ENCODE results near the gene AGPAT2.

AGPAT2 gene

GRCh38 chr9:136687721-136688223, 515 bp upstream of the AGPAT2 start:
- no peak for DNase-seq (ENCODE audit: low read depth)

DNA sequence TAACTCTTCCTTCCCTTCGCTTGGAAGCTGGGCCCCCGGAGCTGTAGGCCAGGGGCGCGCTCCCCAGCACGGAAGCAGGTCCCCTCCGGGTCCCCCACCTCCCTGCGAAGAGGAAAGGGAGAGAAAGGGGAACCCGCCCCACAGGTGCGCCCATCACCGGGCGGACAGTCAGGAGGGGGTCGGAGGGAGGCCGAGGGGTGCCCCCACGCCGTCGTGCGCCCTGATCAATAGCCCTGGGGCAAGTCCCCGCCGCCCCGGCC, 793 bp downstream of the AGPAT2 start:
- no peak for DNase-seq (ENCODE audit: low read depth)

DNA sequence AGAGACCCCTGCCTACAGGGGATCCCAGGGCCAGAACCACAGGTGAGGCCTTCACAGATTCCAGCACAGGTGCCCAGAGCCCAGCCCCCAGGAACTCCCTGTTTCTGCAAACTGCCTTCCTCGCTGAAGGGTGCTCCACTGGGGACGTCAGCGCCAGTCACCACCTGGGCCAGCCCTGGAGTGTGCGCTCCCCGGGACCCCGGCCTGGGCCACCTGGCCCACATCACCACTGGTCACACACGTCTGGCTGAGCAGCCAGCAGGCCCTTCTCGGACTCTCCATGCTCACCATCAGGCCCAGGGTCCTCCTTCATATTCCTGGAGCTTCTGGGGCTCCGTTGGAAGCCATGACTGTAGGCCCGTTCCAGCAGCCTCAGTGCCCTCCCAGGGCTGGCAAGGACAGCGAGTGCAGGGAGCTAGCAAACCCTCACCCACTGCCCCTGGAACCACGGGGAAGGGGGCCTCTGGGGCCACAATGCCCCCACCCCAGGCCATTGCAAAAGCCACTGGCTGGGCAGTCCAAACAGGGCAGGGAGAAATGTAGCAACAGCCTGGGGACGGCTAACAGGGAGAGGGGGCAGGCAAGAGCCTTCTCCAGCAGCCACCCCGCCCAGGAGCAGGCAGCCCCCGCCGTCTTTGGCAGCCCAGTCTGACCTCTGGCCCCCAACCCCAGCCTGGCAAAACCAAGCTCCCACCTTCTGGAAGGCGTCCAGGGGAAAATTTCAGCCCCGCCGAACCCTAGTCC, 1.3 kb downstream of the AGPAT2 start:
- no peak for DNase-seq (ENCODE audit: low read depth)

- no peak for DNase-seq (ENCODE audit: low read depth)
These were observed 2.0 kb downstream of the AGPAT2 start for GRCh38 chr9:136685216-136685615.

- no peak for DNase-seq (ENCODE audit: low read depth)
These were observed 2.5 kb downstream of the AGPAT2 start for GRCh38 chr9:136684799-136685198.

DNA sequence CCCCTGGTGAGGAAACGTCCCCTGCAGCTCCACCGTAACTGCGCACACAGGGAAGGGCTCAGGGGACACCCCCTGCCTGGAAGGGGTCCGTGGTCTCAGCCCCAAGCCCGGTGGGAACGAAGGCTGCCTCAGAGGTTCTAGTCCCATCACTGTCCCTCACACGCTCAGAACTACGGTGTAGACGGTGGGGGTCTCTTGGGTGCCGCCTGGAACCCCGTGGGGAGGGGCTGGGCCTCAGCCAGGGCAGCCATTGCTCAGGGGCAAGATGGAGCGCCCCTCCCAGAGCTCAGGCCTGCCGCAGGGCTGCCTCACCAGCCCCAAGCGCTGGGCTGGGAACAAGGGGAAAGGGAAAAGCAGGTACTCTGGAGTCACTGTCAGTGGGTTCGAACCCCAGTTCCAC, 2.9 kb downstream of the AGPAT2 start:
- no peak for DNase-seq (ENCODE audit: low read depth)

DNA sequence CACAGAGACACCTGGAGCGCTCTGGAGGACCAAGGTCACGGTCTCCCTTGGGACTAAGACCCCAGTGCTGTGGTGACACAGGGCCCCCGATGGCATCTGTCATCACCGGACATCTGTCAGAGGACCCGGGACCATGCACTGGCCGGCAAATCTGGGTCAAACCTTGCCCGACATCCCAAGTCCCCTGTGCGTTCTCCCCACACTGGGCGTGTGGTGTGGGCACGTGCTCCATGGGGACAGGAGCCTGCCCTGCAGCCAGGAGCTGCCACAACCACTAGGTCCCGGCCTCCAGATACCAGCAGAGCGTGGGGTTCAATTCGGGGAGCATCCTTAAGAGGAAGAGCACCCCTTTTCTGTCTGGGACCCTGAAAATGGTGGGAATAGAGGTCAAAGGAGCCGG, 3.5 kb downstream of the AGPAT2 start:
- no peak for DNase-seq (ENCODE audit: low read depth)

- DNase-seq (ENCODE audit: low read depth), result no peak
These were observed 4.0 kb downstream of the AGPAT2 start for GRCh38 chr9:136683173-136683745.

- DNase-seq (ENCODE audit: low read depth), result no peak
These were observed 4.5 kb downstream of the AGPAT2 start for GRCh38 chr9:136682710-136683109.

- no peak for DNase-seq (ENCODE audit: low read depth)
These were observed 5.1 kb downstream of the AGPAT2 start for GRCh38 chr9:136681945-136682699.

- no peak for DNase-seq (ENCODE audit: low read depth)
These were observed 6.2 kb downstream of the AGPAT2 start for GRCh38 chr9:136681029-136681428.

GRCh38 chr9:136679431-136679941, 7.8 kb downstream of the AGPAT2 start:
- DNase-seq (ENCODE audit: low read depth), result no peak

DNA sequence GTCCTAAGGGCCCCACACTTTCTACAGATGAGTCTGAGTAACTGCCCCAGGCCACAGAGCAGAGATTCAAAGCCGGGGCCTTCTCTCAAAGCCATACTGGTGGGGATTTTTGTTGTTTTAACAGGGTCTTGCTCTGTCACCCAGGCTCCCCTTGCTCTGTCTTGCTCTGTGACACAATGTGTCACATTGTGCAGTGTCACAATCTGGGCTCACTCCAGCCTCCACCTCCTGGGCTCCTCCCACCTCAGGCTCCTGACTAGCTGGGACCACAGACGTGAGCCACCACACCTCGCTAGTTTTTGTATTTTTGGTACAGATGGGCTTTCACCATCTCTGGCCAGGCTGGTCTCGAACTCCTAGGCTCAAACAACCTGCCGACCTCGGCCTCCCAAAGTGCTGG, 8.6 kb downstream of the AGPAT2 start:
- DNase-seq (ENCODE audit: low read depth), result no peak

DNA sequence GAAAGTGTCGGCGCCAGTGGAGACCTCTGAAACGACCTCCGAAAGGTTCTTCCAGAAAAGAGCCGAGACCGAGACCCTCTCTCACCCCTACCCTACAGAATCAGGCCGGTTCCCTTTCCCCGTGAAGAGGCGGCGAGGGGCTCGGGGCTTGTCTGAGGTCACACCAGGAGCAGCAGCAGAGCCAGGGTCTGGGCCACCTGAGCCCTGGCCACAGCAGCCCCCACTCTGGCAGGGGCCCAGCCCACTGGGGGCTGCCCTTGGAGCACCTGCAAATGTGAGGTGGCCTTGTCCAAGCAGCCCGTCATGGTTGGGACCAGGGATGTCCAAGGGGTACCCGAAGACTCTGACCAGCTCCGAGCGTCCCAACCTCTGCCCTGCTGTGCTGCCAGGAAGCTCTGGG, 9.2 kb downstream of the AGPAT2 start:
- DNase-seq (ENCODE audit: low read depth), result no peak

- no peak for DNase-seq (ENCODE audit: low read depth)
These were observed 10.2 kb downstream of the AGPAT2 start for GRCh38 chr9:136676920-136677686.

DNA sequence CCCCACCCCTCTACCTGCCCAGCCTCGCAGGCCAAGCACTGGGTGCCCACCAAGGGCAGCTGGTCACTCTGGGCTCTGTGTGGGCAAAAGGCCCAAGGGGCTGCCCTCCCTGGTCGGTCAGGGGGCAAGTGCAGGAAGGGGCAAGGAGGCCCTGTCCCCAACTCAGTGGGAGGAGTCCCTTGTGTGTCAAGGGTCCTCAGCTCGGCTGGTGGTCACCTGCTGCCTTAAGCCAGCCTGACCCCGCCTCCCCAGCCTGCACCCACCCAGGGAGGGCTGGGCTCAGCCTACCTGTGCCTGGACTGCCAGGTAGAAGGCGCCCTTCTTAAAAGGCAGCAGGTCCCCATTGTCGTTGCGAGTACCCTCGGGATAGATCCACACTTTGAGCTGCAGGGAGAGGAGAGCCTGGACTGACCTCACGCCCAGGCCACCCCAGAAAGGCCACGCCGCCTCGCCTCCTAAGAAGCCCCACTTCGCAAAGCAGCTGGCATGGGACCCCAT, 10.9 kb downstream of the AGPAT2 start:
- no peak for DNase-seq (ENCODE audit: low read depth)

DNA sequence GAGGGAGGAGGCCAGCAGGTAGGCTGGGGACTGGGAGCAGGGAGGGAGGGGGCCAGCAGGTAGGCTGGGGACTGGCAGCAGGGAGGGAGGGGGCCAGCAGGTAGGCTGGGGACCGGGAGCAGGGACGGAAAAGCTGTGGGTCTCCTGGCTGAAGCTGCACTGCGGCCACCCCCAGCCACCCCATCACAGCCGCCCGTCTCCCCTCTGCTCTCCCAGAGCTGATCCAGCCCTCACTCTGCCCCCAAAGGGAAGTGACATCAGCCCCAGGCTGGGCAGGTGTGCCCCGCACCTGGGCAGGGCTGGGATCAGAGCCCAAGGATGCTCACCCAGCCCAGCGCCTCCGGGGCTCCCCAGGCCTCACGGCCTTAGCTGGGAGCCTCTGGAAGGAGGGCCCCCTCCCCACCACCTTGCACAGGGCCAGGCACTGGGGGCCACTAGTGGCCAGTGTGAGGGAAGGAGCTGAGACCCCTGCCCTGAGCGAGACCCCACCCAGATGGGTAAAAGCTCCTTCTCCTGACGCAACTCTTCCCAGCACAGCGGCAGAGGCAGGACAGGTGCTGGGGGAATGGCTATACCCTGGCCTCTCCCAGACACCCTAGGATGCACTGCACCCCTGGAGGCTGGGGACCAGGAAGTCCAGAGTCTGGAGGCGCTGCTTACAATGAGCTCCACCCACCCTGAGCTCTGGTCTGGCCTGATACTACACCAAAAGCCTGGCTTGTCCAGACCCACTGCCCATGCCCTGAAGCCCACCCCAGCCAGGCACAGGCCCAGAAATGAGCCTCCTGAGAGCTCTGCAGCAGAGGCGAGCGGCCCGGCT, 11.6 kb downstream of the AGPAT2 start:
- no peak for DNase-seq (ENCODE audit: low read depth)

GRCh38 chr9:136674786-136675349, 12.4 kb downstream of the AGPAT2 start:
- DNase-seq (ENCODE audit: low read depth), result no peak

DNA sequence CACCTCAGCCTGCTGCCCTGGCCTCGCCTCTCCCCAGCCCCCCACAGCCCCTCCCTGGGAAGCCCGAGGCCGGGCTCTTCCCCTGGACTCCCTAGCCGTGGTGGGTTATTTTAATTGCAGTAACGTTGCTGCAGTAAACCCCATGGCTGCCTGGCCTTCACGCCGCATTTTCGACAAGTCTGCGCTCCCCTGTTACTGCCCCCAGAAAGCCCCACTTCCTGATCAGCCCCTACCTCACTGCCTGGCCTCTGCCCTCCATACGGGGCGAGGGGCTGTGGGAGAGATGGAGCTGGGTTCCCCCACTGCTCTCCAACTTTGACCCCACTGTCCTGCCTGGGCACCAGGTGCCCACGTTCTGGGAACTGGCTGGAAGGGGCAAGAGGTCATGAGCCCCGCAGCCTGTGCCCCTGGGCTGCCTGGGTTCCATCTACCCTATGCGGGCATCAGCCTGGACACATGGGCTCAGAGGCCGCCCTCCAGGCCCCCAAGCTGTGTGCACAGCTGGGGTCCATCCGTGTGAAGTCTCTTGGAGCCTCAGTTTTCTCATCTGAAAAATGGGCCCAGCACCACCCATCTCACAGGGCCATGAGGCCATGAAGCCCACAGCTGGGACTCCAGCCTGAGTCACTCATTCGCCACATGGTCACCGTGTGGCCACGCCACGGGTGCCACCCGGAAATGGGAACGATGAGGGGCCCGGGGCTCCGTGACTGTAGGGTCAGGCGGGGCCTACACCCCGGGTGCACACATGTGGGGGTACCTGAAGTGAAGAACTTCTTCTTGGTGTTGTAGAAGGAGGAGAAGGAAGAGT, 13.1 kb downstream of the AGPAT2 start:
- no peak for DNase-seq (ENCODE audit: low read depth)

Measured in GM04503 (cell line).